Kidney capillary endothelial cell (primary cell): ENCODE measurements around the gene WDR19.
"Not testable (repeated sequence)": the region's sequence is repeated elsewhere in the genome, so short reads cannot be mapped to it uniquely, and the experiment has no call there.

Experiments used
- DNase-seq: peaks from one replicate; pipeline ENCODE4 v3.0.0-alpha.2; 2018; ENCODE audit warnings: low spot score

The WDR19 gene

DNA sequence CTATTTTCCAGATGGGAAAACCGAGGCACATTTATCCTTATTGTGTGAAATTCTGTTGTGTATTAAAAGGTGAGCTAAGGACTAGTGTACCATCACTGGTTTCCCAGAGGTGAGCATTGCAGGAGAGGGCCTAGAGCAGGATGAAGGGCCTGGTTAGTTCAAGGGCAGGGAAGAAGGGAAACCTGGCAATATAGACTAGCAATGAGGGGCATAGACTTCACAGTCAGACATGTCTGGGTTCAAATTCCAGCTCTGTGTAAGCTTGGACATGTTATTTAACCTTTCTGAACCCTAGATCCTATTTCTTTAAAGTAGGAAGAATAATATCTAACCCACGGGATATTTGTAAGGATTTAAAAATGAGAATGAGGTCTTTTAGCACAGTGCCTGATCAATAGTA lies 50.8 kb downstream of the WDR19 start:
- DNase-seq = no peak

DNA sequence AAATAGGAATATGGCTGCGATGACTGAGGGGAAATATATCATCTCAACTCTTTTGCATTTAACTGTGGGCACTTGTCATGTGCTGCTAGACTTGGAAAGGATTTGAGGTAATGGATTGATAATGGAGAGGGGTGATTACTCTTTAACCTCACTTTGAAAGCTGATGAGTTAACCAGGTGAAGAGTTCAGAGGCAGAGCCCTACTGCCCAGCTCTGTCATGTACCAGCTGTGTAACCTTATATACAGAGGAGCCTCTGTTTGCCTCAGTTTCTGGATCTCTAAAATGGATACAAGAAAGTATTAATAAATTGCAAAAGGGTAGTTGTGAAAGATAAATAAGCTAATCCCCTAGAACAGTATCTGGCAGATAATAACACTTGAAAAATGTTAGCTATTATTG lies 51.5 kb downstream of the WDR19 start:
- no peak for DNase-seq

DNA sequence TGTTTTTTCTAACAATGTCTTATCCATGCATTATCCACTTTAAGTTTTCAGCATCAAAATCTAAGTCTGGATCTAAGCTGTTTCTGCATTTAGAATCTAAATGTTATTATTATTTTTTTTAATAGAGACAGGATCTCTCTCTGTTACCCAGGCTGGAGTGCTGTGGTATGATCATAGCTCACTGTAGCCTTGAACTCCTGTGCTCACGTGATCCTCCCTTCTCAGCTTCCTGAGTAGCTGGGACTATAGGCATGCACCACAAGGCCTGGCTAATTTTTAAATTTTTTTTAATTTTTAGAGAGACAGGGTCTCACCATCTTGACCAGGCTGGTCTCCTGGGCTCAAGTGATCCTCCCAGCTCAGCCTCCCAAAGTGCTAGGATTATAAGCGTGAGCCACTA lies 52.7 kb downstream of the WDR19 start:
- DNase-seq = no peak

GRCh38 chr4:39235696-39236095 lies 53.4 kb downstream of the WDR19 start:
- DNase-seq = no peak

GRCh38 chr4:39237179-39237578 lies 54.9 kb downstream of the WDR19 start:
- DNase-seq = no peak

DNA sequence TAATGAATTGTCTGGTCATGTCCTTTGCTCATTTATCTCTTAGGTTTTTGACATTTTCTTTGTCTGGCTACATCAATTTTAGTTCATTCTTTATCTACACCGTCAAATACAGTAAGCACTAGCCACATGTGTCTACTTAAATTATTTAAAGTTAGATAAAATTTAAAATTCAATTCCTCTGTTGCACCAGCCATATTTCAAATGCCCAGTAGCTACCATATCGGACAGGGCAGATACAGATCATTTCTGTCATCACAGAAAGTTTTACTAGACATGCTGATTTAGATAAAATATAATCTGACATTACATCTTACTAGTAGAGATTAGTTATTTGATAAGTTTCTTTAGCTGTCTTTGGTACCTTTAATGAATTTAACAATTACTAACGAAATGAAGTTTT lies 61.1 kb downstream of the WDR19 start:
- DNase-seq = no peak

DNA sequence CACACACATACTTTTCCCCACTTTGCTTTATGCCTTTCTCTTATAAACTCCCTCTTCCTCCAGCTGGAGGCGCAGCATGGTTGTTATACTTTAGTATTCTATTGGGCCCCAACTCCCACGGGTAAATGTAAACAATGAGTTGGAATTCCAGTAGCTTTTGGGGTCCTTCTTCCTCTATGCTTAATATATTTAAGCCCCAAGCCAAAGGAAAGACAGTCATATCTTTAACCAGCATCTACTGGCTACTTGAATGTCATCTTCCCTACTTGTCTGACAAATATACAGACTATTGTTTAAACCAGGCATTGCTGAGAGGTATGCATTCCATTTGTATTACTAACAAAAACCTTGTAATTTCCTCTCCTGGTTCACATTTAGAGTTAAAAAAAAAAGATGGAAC lies 72.9 kb downstream of the WDR19 start:
- DNase-seq = peak; percentile 94

GRCh38 chr4:39255871-39256270 lies 73.5 kb downstream of the WDR19 start:
- DNase-seq = peak; percentile 78

DNA sequence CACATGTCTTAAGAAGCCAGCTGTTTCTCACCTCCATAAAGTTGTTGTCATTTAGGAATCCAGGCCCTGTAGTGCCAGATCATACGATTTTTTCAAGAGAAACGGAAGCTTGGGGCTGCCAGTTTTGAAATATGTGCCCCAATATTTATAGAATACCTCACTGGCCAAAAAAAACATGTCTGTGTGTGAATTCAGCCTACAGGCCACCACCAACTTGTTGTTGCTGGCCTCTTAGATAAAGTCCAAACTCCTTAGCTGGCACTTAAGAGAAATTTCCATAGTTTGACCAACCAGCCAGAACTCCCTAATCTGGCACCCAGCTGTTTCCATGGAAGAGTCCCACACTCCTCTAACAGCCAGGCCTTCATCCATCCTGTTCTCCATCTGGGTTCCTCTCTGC lies 74.1 kb downstream of the WDR19 start:
- DNase-seq = no peak

DNA sequence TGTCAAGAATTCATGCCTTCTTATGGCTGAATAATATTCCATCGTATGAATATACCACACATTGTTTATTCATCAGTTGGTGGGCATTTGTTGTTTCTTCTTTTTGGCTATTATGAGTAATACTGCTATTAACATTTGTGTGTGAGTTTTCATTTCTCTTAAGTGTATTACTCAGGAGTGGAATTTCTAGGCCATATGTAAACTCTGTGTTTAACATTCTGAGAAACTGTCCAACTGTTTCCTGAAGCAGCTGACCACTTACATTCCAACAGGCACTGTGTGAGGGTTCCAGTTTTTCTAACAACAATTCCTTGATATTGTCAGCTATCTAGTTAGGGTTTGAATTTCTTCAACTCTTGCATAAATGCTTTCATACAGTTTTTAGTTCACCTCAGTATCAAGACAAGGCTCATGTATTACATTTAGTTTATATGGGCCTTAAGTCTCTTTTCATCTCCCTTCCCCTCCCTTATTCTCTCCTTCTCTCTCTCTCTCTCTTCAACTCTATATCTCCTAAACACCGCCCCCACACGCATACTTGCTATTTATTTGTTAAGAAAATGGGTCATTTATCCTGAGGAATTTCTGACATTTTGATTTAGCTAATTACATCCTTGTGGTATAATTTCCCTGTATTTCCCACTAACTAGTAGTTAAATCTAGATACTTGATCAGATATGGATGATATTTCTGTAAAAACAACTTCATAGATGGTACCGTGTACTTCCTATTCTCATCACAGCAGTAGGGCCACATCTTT lies 77.4 kb downstream of the WDR19 start:
- DNase-seq = no peak

- no peak for DNase-seq
Observed at GRCh38 chr4:39263895-39264294, 81.6 kb downstream of the WDR19 start.

GRCh38 chr4:39274503-39274902 lies 92.2 kb downstream of the WDR19 start:
- DNase-seq = no peak

DNA sequence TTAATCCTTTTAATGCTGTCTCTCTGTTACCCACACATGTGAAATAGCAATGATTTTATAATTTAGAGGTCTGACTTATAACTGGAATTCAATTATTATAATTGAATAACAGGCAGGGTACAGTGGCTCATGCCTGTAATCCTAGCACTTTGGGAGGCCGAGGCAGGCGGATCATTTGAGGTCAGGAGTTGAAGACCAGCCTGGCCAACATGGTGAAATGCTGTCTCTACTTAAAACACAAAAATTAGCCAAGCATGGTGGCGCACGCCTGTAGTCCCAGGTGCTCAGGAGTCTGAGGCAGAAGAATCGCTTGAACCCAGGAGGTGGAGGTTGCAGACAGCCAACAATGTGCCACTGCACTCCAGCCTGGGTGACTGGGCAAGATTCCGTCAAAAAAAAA lies 95.3 kb downstream of the WDR19 start:
- DNase-seq = not testable (repeated sequence)

GRCh38 chr4:39278476-39278875 lies 96.1 kb downstream of the WDR19 start:
- no peak for DNase-seq

DNA sequence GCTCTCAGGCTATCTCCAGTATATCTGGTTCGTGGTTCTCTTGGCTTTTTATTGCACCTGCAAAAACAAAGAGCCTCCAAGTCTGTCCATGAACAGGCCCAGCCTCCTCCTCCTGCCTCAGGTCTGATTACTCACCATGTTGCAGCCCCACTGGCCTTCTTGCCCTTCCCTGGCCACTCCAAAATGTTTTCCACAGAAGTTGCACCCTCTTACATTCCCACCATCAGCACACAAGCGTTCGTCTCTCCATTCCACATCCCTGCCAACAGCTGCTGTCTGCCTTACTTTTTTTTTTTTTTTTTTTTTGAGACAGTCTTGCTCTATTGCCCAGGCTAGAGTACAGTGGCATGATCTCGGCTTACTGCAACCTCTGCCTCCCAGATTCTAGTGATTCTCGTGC lies 97.1 kb downstream of the WDR19 start:
- no peak for DNase-seq

GRCh38 chr4:39280770-39281169 lies 98.4 kb downstream of the WDR19 start:
- DNase-seq = no peak

DNA sequence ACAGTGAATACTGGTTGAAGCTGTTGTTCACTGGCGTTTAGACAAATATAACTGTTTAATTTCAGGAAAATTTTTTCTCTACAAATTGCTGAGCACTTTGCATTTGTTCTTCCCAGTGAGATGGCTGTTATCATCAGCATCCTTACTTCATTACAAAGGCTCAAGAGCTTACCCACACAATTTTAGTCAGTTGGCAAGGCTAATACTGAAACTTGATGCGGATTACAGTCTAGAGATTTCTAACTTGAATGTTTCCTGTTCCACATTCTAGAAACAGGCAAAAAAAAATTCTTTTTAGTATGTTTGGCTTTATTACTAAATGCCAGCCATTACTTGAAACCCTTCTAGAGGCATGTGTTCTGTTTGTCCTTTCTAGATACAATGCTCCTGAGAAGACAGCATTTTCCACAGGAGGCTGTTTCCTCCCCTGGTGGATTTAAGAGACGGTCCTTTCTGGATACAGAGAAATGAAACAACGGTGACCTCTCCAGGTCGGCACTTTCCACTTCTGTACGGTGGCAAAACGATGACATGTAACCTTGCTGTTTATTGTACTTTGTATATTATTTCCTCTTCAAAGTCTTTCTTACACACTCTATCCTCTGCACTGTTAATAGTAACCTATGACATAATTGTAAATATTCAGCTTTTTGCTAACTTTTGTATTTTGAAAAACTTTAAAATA lies 102.9 kb downstream of the WDR19 start:
- DNase-seq = no peak

DNA sequence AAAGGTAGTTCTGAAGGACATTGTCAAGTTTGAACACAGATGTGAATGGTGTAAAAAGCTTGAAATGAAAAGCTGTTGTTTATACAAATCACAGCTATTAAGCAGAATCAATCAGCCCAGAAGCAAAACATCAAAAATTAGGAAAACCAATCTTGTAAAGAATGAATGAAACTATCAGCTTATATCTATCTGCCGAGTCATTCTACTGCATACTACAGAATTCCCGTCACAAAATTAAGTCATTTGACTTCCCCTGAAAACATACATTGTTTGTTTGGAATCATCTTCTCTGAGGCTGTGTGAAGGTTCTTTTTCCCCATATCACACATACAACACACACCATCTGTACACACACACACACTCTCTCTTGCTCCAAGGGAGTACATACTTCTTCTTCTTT lies 103.5 kb downstream of the WDR19 start:
- DNase-seq = no peak

DNA sequence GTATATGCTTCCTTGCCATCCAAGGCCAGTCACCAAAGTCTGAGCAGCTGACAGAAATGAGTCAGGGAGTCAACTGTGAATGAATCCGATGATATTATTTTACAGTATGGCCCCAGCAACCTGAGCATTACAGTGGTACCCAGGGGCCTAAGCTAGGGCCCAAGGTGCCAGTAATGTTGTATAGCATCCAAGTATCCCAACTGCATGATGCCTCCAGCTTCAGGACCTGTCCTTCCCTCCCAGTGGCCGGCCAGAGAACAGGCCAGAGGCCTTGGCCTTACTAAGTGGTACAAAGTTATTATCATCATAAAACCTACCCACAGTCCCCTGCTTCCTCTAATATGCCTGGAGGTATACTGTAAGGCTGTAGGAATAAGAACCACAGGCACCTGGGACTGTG lies 103.9 kb downstream of the WDR19 start:
- no peak for DNase-seq

GRCh38 chr4:39287223-39287622 lies 104.9 kb downstream of the WDR19 start:
- DNase-seq = no peak

- no peak for DNase-seq
Observed at GRCh38 chr4:39291686-39292085, 109.4 kb downstream of the WDR19 start.

DNA sequence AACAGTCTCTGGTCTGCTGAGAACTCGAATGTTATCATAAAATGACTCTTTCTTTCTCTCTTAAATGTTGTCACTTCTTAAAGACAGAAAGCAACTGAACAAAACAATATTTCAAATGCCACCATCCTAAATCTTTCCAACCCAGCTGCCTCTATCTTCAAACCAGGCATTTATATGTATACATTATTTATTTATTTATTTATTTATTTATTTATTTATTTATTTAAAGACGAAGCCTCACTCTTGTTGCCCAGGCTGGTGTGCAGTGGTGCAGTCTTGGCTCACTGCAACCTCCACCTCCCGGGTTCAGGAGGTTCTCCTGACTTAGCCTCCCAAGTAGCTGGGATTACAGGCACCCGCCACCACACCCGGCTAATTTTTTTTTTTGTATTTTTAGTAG lies 110.1 kb downstream of the WDR19 start:
- not testable (repeated sequence) for DNase-seq

- no peak for DNase-seq
Observed at GRCh38 chr4:39295784-39296183, 113.5 kb downstream of the WDR19 start.

- no peak for DNase-seq
Observed at GRCh38 chr4:39302901-39303300, 120.6 kb downstream of the WDR19 start.
